Measurements from ENCODE around the gene ARHGAP24.

GRCh38 chr4:85498068-85498733 is 23.3 kb downstream of the ARHGAP24 start:
- TF ChIP-seq REST (IDR thresholded peaks at IDR 0.05; ENCODE audit: insufficient read depth in 1 of 2, low read depth in 2 of 2, low read length in 2 of 2) (no peak), SIN3A (IDR thresholded peaks at IDR 0.05; ENCODE audit: borderline replicate concordance, insufficient read depth, low read length) (no peak), TAF1 (IDR thresholded peaks at IDR 0.05; ENCODE audit: borderline replicate concordance, insufficient read depth, low read length) (no peak), POLR2AphosphoS5 (IDR thresholded peaks at IDR 0.05; ENCODE audit: low read depth, low read length) (no peak), FOXP2 (optimal IDR thresholded peaks at IDR 0.05; ENCODE audit: borderline replicate concordance, extremely low read depth, extremely low read length, insufficient read depth) (no peak)
